Fibroblast of the conjunctiva (primary cell): ENCODE results near the gene SMARCD1.
"Not testable (repeated sequence)": the region's sequence is repeated elsewhere in the genome, so short reads cannot be mapped to it uniquely, and the experiment has no call there.

Experiments
- DNase-seq: peaks from one replicate; pipeline ENCODE4 v3.0.0-alpha.2; 2010; ENCODE audit warnings: low read depth

SMARCD1 gene

DNA sequence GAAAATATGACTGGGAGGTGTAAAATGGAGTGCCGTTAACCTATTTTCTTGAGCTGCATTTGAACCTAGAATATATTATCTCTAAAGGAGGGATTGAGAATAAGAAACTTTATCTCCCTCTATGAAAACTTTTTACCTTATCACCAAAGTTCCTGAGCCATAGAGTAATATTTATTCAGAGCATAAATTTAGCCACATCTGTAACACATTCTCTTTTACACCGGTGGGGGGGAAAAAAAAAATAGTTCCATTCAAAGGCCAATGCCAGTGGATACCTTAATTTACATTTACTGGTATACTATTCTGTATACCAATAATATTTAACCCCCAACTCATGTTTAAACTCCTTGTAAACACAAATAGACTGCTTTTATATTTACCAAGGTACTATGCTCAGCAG, 60.3 kb downstream of the SMARCD1 start:
- no peak for DNase-seq

- no peak for DNase-seq
These were observed 62.1 kb downstream of the SMARCD1 start for GRCh38 chr12:50147281-50147680.

GRCh38 chr12:50148011-50148410, 62.9 kb downstream of the SMARCD1 start:
- DNase-seq, result not testable (repeated sequence)

DNA sequence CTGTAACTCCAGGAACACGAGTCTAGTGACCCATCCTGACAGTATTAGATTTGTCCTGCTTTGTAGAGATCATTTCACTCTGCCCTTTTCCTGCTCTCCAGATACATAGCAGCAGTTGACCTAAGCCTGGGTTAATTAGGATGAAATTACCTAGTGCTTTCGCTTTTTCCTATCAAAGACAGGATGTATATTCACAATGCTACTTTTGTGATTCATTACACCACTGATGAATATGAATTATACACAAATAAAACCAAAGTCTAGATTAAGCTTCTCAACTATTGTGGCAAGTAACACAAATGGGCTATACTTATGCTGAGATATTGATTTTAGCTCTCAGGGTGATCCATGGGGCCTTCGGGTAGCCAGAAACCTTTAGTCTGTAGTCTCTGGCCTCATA, 64.2 kb downstream of the SMARCD1 start:
- DNase-seq, result no peak
